ENCODE measurements around the gene TNFSF12.
A peak's percentile ranks its signal among the peaks of the same experiment; 100 is the strongest.

TNFSF12 gene

GRCh38 chr17:7572338-7572587 is 23.4 kb downstream of the TNFSF12 start:
- no peak for DNase-seq

GRCh38 chr17:7572588-7573323 is 23.9 kb downstream of the TNFSF12 start:
- peak; percentile 91 to 100 for DNase-seq

GRCh38 chr17:7573324-7574080 is 24.6 kb downstream of the TNFSF12 start:
- DNase-seq: peak; percentile 77 to 87

- DNase-seq: no peak
These were observed 25.5 kb downstream of the TNFSF12 start for GRCh38 chr17:7574176-7574953.

GRCh38 chr17:7575481-7575883 is 26.6 kb downstream of the TNFSF12 start:
- no peak for DNase-seq

- no peak for DNase-seq
These were observed 27.1 kb downstream of the TNFSF12 start for GRCh38 chr17:7575959-7576358.

GRCh38 chr17:7576432-7576937 is 27.6 kb downstream of the TNFSF12 start:
- DNase-seq: no peak

GRCh38 chr17:7577327-7578199 is 28.7 kb downstream of the TNFSF12 start:
- no peak for DNase-seq

- peak; percentile 57 to 89 for DNase-seq
These were observed 30.4 kb downstream of the TNFSF12 start, which contains the start of gene CD68 for GRCh38 chr17:7579001-7579833. TSS of gene CD68 (plus strand) at chr17:7579638. CDS start at chr17:7579678, 40 bp downstream.

- DNase-seq: peak in 1 of 2 donors; percentile 57
These were observed 31.2 kb downstream of the TNFSF12 start for GRCh38 chr17:7579834-7580603.

- DNase-seq: peak in 1 of 2 donors; percentile 8
These were observed 32.0 kb downstream of the TNFSF12 start for GRCh38 chr17:7580604-7581575.

- DNase-seq: no peak
These were observed 33.8 kb downstream of the TNFSF12 start for GRCh38 chr17:7582396-7583252.

GRCh38 chr17:7583253-7584109 is 34.6 kb downstream of the TNFSF12 start, which contains the start of gene MPDU1:
TSS of gene MPDU1 (plus strand) at chr17:7583852. CDS start at chr17:7583863, 11 bp downstream.
- DNase-seq: peak; percentile 94 to 97

- DNase-seq: no peak
These were observed 38.0 kb downstream of the TNFSF12 start for GRCh38 chr17:7586673-7587419.

GRCh38 chr17:7587420-7588151 is 38.7 kb downstream of the TNFSF12 start:
- peak in 1 of 2 donors; percentile 32 for DNase-seq

Measured in bone marrow (tissue), 2 donors.